Astrocyte (in vitro differentiated cells and primary cell): Measurements from ENCODE around the gene IL34. TPM values are rescaled to one million over a fixed set of nuclear protein-coding genes. Genes with fewer than 3 reads are reported as not detected.
A peak's percentile ranks its signal among the peaks of the same experiment; 100 is the strongest.

Experiments used
- DNase-seq: peaks from one replicate; pipeline ENCODE4 v3.0.0-alpha.2; 2010; ENCODE audit warnings: low read depth
- FAIRE-seq: peaks from 2 replicates; lab custom pipeline; 2011; peaks lifted over from hg19 to GRCh38; lab: Jason Lieb, UNC
- H2AFZ ChIP-seq: 2 replicates; pipeline ENCODE4 v1.6.0; 2012; ENCODE audit warnings: low read depth, low read length, inconsistent platforms
- H3K27ac ChIP-seq: 2 replicates; pipeline ENCODE4 v1.5.1; 2011; ENCODE audit warnings: low read depth, low read length, inconsistent platforms
- H3K27me3 ChIP-seq: 2 replicates; pipeline ENCODE4 v1.6.0; 2011; ENCODE audit warnings: low read length, inconsistent platforms; ENCODE audit not compliant: insufficient read depth
- H3K36me3 ChIP-seq: 2 replicates; pipeline ENCODE4 v1.5.1; 2011; ENCODE audit warnings: low read length, inconsistent platforms; ENCODE audit not compliant: insufficient read depth
- H3K4me1 ChIP-seq: 2 replicates; pipeline ENCODE4 v1.5.1; 2011; ENCODE audit warnings: low read length, inconsistent platforms; ENCODE audit not compliant: insufficient read depth
- H3K4me2 ChIP-seq: 2 replicates; pipeline ENCODE4 v1.6.0; 2012; ENCODE audit warnings: low read length, inconsistent platforms
- H3K4me3 ChIP-seq: 2 replicates; pipeline ENCODE4 v1.5.1; 2011; ENCODE audit warnings: low read depth, mild to moderate bottlenecking, low read length, inconsistent platforms; ENCODE audit not compliant: insufficient read depth
- H3K79me2 ChIP-seq: 2 replicates; pipeline ENCODE4 v1.6.0; 2012; ENCODE audit warnings: mild to moderate bottlenecking, low read length, inconsistent platforms; ENCODE audit not compliant: insufficient read depth
- H3K9ac ChIP-seq: 2 replicates; pipeline ENCODE4 v1.6.0; 2012; ENCODE audit warnings: mild to moderate bottlenecking, low read length, inconsistent platforms
- H3K9me3 ChIP-seq: 2 replicates; pipeline ENCODE4 v1.5.1; 2012; ENCODE audit warnings: low read depth, mild to moderate bottlenecking, low read length, inconsistent platforms; ENCODE audit not compliant: insufficient read depth
- H4K20me1 ChIP-seq: 2 replicates; pipeline ENCODE4 v1.6.0; 2012; ENCODE audit warnings: low read length, inconsistent platforms; ENCODE audit not compliant: insufficient read depth
- H3K27ac Mint-ChIP-seq: one replicate; pipeline ENCODE4 v1.8.0; 2021; ENCODE audit warnings: mild to moderate bottlenecking, mixed read lengths; ENCODE audit not compliant: unreplicated experiment
- H3K27me3 Mint-ChIP-seq: one replicate; pipeline ENCODE4 v1.8.0; 2021; ENCODE audit warnings: low read depth, mixed read lengths; ENCODE audit not compliant: unreplicated experiment
- H3K36me3 Mint-ChIP-seq: one replicate; pipeline ENCODE4 v1.8.0; 2021; ENCODE audit warnings: low read depth, mixed read lengths; ENCODE audit not compliant: unreplicated experiment
- H3K4me1 Mint-ChIP-seq: one replicate; pipeline ENCODE4 v1.8.0; 2021; ENCODE audit warnings: low read depth, mixed read lengths; ENCODE audit not compliant: unreplicated experiment
- H3K4me3 Mint-ChIP-seq: one replicate; pipeline ENCODE4 v1.8.0; 2021; ENCODE audit warnings: mild to moderate bottlenecking, moderate library complexity, mixed read lengths; ENCODE audit not compliant: unreplicated experiment
- H3K9me3 Mint-ChIP-seq: one replicate; pipeline ENCODE4 v1.8.0; 2021; ENCODE audit warnings: mild to moderate bottlenecking, mixed read lengths; ENCODE audit not compliant: unreplicated experiment
- EZH2 ChIP-seq: IDR thresholded peaks from 2 replicates; pipeline ENCODE4 v1.6.1; 2012; ENCODE audit warnings: mild to moderate bottlenecking, low read length, inconsistent platforms; ENCODE audit not compliant: insufficient read depth
- total RNA-seq: library from RNA; stranded (reverse); gene quantifications from 2 replicates; pipeline ENCODE4 v1.2.1, GENCODE V29; 2021
- TF ChIP-seq, protein P1 (sequence below): IDR thresholded peaks from 2 replicates; pipeline ENCODE4 v1.5.1; 2011; ENCODE audit warnings: low read depth, mild to moderate bottlenecking, inconsistent platforms, low read length, moderate library complexity; ENCODE audit not compliant: insufficient read depth

IL34 gene
- total RNA-seq, 1 donor from 2014 or later, result 0.34 TPM

DNA sequence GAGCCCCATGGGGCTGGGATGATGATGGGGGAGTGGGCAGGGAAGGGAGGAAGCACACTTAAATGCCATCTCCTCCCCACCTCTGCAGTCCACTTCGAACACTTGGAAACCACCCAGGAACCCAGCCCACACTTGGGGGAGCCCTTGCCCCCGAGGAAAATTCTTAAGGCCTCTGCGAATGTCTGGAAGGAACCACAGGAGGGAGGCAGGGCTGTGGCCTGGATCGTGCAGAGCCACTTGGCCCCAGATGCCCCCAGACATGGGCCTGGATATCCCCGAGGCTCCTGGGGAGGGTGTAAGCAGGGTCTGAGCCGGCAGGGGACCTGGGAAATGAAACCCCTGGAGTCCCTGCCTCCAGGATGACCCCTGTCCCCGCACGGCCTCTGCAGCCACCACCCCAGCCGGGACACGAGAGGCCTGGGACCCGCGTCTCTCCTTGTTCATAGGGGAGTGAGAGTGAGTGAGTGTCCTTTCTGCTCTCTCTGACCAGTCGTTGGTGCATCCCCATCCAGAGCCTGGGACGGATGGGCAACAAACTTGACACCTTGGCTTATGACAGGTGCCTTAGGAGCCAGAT lies 51.3 kb downstream of the IL34 start:
- H3K4me2 ChIP-seq, result no peak overlapping the region
- H2AFZ ChIP-seq, result no peak overlapping the region
- H3K27me3 Mint-ChIP-seq, result no peaks in the 10 kb centered on the region
- no peaks in the 10 kb centered on the region for H3K36me3 ChIP-seq
- H3K9me3 ChIP-seq, result no peaks in the 10 kb centered on the region
- H3K79me2 ChIP-seq, result no peaks in the 10 kb centered on the region
- TF ChIP-seq, protein P1, sequence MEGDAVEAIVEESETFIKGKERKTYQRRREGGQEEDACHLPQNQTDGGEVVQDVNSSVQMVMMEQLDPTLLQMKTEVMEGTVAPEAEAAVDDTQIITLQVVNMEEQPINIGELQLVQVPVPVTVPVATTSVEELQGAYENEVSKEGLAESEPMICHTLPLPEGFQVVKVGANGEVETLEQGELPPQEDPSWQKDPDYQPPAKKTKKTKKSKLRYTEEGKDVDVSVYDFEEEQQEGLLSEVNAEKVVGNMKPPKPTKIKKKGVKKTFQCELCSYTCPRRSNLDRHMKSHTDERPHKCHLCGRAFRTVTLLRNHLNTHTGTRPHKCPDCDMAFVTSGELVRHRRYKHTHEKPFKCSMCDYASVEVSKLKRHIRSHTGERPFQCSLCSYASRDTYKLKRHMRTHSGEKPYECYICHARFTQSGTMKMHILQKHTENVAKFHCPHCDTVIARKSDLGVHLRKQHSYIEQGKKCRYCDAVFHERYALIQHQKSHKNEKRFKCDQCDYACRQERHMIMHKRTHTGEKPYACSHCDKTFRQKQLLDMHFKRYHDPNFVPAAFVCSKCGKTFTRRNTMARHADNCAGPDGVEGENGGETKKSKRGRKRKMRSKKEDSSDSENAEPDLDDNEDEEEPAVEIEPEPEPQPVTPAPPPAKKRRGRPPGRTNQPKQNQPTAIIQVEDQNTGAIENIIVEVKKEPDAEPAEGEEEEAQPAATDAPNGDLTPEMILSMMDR, result no peak
- no peak for TF ChIP-seq EZH2
- peaks cover 11% of the 10 kb centered on the region for H3K36me3 Mint-ChIP-seq
- H3K27me3 ChIP-seq, result no peaks in the 10 kb centered on the region
- peaks cover 5% of the 10 kb centered on the region for H3K9me3 Mint-ChIP-seq
- H3K9ac ChIP-seq, result peak overlapping the region; percentile 21
- no peaks in the 10 kb centered on the region for H4K20me1 ChIP-seq
- H3K27ac Mint-ChIP-seq, result no peak overlapping the region
- no peak overlapping the region for H3K4me3 Mint-ChIP-seq
- peaks cover 47% of the 10 kb centered on the region for H3K4me1 ChIP-seq
- H3K4me3 ChIP-seq, result no peak overlapping the region
- DNase-seq (peak; percentile 60), FAIRE-seq (no peak)
- peaks cover 36% of the 10 kb centered on the region for H3K4me1 Mint-ChIP-seq
- no peak overlapping the region for H3K27ac ChIP-seq

DNA sequence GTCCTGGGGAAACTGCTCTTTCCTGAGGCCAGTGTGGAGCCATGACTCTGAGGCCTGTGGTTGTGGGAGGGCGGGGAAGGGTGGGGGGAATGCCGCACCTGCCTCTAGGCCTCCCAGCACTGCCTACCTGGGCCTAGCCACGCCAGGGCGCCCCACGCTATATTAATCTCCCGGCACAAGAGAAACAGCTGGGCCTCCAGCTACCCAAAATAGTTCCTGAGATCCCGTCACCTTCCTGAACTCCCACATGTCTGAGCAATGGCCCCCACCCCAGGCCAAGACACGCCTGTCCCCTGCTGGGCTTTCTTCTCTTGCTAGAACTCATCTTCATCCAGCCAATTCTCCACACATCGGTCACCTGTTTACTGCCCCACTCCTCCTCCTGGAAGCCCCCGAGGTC lies 52.5 kb downstream of the IL34 start:
- peaks cover 5% of the 10 kb centered on the region for H3K9me3 Mint-ChIP-seq
- H3K27ac Mint-ChIP-seq, result no peak overlapping the region
- no peak for FAIRE-seq
- Histone ChIP-seq H3K27ac (no peak overlapping the region), H3K4me3 (no peak overlapping the region), H3K4me1 (peaks cover 47% of the 10 kb centered on the region), H3K27me3 (no peaks in the 10 kb centered on the region), H3K79me2 (no peaks in the 10 kb centered on the region), H2AFZ (no peak overlapping the region), H3K9me3 (no peaks in the 10 kb centered on the region), H4K20me1 (no peaks in the 10 kb centered on the region), H3K36me3 (no peaks in the 10 kb centered on the region), H3K9ac (no peak overlapping the region), H3K4me2 (no peak overlapping the region)
- no peak for TF ChIP-seq EZH2
- TF ChIP-seq, protein P1, result no peak
- DNase-seq, result no peak
- peaks cover 36% of the 10 kb centered on the region for H3K4me1 Mint-ChIP-seq
- no peak overlapping the region for H3K4me3 Mint-ChIP-seq
- H3K36me3 Mint-ChIP-seq, result peaks cover 11% of the 10 kb centered on the region
- no peaks in the 10 kb centered on the region for H3K27me3 Mint-ChIP-seq

DNA sequence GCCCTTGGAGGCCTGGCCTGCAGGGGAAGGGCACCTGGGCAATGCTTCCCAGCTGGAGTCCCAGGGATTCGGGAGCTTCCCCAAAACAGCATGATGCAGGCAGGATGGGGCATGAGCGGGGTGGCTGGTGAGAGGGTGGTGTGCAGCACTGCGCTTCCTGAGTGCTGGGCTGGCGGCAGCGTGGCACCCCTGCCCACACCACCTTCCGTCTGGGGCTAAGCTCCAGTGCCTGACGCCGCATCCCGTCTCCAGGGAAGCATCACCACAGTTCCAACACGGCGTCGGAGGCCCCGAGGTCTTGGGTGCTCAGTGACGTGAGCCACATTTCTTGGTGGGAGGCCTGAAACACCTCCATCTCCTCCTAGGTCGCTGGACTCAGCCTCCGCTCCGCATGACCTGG lies 53.3 kb downstream of the IL34 start:
- Histone ChIP-seq H3K4me2 (no peak overlapping the region), H3K36me3 (no peaks in the 10 kb centered on the region), H3K9ac (no peak overlapping the region), H2AFZ (no peak overlapping the region), H3K79me2 (no peaks in the 10 kb centered on the region), H3K4me1 (peaks cover 44% of the 10 kb centered on the region), H4K20me1 (no peaks in the 10 kb centered on the region), H3K27ac (no peak overlapping the region), H3K9me3 (no peaks in the 10 kb centered on the region), H3K27me3 (no peaks in the 10 kb centered on the region), H3K4me3 (no peak overlapping the region)
- no peak for FAIRE-seq
- Mint-ChIP-seq H3K27ac (no peak overlapping the region), H3K4me3 (no peak overlapping the region), H3K9me3 (peaks cover 5% of the 10 kb centered on the region), H3K36me3 (peaks cover 11% of the 10 kb centered on the region), H3K4me1 (peaks cover 30% of the 10 kb centered on the region), H3K27me3 (no peaks in the 10 kb centered on the region)
- DNase-seq, result no peak
- TF ChIP-seq, protein P1, result no peak
- TF ChIP-seq EZH2, result no peak
